ENCODE data around the gene EPB41L5.

GRCh38 chr2:120225549-120226065, 212.7 kb downstream of the EPB41L5 start:
- no peak for TF ChIP-seq CTCF (IDR thresholded peaks at IDR 0.05)
- TF ChIP-seq POLR2A (IDR thresholded peaks at IDR 0.05) = no peak
- no peak for TF ChIP-seq EP300 (IDR thresholded peaks at IDR 0.05)
